SK-N-SH (cell line): ENCODE results near the gene FSTL5.

Source experiments
- CTCF ChIP-seq: fragments of 200-600 bp; sonication (generic); IDR thresholded peaks from 2 replicates; pipeline ENCODE4 v1.6.1; 2017; ENCODE audit warnings: antibody characterized with exemption, mild to moderate bottlenecking, moderate library complexity
- ELF1 ChIP-seq: IDR thresholded peaks from 2 replicates; pipeline ENCODE4 v1.4.0; 2012
- FOSL2 ChIP-seq: IDR thresholded peaks from 2 replicates; pipeline ENCODE4 v1.4.0; 2012; ENCODE audit warnings: low read depth, mild to moderate bottlenecking, moderate library complexity, borderline replicate concordance
- FOXJ3 ChIP-seq: sonication (generic); formaldehyde crosslinking; IDR thresholded peaks from 2 replicates; pipeline ENCODE4 v1.5.1; 2020; ENCODE audit warnings: mild to moderate bottlenecking, missing genetic modification reagents
- FOXM1 ChIP-seq: IDR thresholded peaks from 2 replicates; pipeline ENCODE4 v1.4.0; 2012; ENCODE audit warnings: low read depth, mild to moderate bottlenecking
- GABPA ChIP-seq: IDR thresholded peaks from 2 replicates; pipeline ENCODE4 v1.4.0; 2012; ENCODE audit warnings: low read depth, mild to moderate bottlenecking
- GATA2 ChIP-seq: sonication (generic); formaldehyde crosslinking; IDR thresholded peaks from 2 replicates; pipeline ENCODE4 v1.5.0; 2020; ENCODE audit warnings: mild to moderate bottlenecking, missing genetic modification reagents
- JUND ChIP-seq: IDR thresholded peaks from 2 replicates; pipeline ENCODE4 v1.4.0; 2012
- MXI1 ChIP-seq: IDR thresholded peaks from 2 replicates; pipeline ENCODE4 v1.6.1; 2012; ENCODE audit warnings: mild to moderate bottlenecking, low read depth, low read length, improper control_type of control experiment
- PBX3 ChIP-seq: IDR thresholded peaks from 2 replicates; pipeline ENCODE4; 2012
- POLR2AphosphoS5 ChIP-seq: IDR thresholded peaks from 2 replicates; pipeline ENCODE4 v1.6.1; 2012; ENCODE audit warnings: low read depth, low read length
- RAD21 ChIP-seq: IDR thresholded peaks from 2 replicates; pipeline ENCODE4 v1.6.1; 2012; ENCODE audit warnings: mild to moderate bottlenecking, low read length
- YY1 ChIP-seq: IDR thresholded peaks from 2 replicates; pipeline ENCODE4 v1.4.0; 2012; ENCODE audit warnings: low read depth, mild to moderate bottlenecking
- TF ChIP-seq, protein P1 (sequence below): IDR thresholded peaks from 2 replicates; pipeline ENCODE4 v1.4.0; 2012; ENCODE audit warnings: low read depth

DNA sequence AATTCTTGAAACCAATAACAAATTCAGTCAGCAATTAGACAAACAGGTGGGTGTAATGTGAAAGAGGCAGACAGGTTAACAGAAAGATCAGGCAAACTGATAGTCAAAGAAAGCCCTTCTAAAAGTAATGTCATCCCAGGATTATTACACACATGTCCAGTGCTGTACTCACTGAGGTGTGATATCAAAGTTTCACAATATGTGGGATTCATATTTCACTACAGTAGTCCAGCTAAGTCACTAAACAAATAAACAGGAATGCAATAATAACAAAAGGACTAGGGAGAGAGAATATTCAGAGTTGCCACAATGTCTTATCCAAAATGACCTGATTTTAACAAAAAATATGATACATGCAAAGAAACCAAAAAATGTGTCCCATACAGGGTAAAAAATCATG, 787.5 kb downstream of the FSTL5 start:
- no peak for TF ChIP-seq GATA2 (CRISPR knock-in tag)
- no peak for TF ChIP-seq CTCF
- no peak for TF ChIP-seq FOXJ3 (CRISPR knock-in tag)
- no peak for TF ChIP-seq YY1
- TF ChIP-seq RAD21 = no peak
- TF ChIP-seq FOSL2 = no peak
- TF ChIP-seq JUND = no peak
- TF ChIP-seq ELF1 = no peak
- TF ChIP-seq PBX3 = no peak
- TF ChIP-seq FOXM1 = no peak
- no peak for TF ChIP-seq GABPA
- TF ChIP-seq POLR2AphosphoS5 = no peak
- TF ChIP-seq MXI1 = no peak
- TF ChIP-seq, protein P1, sequence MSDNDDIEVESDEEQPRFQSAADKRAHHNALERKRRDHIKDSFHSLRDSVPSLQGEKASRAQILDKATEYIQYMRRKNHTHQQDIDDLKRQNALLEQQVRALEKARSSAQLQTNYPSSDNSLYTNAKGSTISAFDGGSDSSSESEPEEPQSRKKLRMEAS = no peak
